ENCODE data around the gene ZNF629. TPM values are rescaled to one million over a fixed set of nuclear protein-coding genes. Genes with fewer than 3 reads are reported as not detected.

The ZNF629 gene
- total RNA-seq, 1 donor from 2014 or later: 35.5 TPM

DNA sequence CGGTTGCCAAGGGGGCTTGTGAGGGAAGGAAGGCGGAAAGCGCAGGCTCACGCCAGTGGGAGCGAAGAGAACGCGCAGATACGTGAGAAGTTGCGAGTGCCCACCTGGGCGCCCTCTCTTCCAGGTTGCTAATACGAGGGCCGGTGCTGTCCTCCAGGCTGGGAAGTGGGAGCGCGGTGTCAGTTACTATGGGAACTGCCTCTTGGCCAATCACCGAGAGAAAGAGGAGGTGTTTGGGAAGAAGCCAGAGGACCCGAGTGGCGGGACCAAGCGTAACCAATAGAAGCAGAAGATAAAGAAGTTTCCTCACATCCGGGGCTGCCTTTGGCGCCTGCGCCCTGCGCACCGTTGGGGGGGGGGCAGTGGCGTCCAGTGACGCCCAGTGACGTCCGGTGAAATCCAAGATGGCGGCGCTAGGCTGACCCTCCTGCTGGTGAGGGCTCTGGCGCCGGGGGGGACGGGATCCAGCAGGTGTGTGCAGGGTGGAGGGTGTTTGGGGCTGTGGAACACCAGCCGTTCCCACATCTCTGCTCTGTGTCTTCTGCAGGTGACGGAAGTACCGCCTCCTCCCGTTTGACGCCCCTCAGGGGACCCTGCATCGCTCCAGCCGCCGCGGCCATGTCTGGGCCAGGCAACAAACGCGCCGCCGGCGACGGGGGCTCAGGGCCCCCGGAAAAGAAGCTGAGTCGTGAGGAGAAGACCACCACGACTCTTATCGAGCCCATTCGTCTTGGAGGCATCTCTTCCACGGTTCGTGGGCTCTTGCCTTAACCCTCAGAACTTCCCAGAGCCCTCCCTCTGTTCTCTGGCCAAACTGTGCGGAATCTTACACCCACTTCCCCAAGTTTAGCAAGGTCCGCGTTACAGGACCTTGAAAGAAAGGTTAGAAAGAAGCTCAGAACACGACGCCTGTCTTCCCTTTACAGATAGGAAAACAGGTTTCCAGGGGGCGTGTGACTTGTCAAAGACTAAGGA lies 24.8 kb downstream of the ZNF629 start, which contains the start of the genes CFAP119 and RNF40:
Gene CFAP119 (minus strand): TSS at position 135 of the 975 bp plus-strand sequence. CDS start 314 bp downstream, outside the sequence.
Gene RNF40 (plus strand): TSS at position 395 of the 975 bp plus-strand sequence. CDS start 224 bp downstream, at position 619.
- Mint-ChIP-seq H3K4me3 (peak within 1 kb of the TSS; percentile 96), H3K4me1 (ENCODE audit: unreplicated experiment) (peaks cover 17% of the 10 kb centered on the region), H3K27me3 (no peaks in the 10 kb centered on the region), H3K36me3 (peaks cover 8% of the 10 kb centered on the region), H3K27ac (peak within 1 kb of the TSS; percentile 92), H3K9me3 (no peaks in the 10 kb centered on the region)
- DNase-seq (ENCODE audit: extremely low spot score, unreplicated experiment): peak; percentile 98
- TF ChIP-seq, protein P1, sequence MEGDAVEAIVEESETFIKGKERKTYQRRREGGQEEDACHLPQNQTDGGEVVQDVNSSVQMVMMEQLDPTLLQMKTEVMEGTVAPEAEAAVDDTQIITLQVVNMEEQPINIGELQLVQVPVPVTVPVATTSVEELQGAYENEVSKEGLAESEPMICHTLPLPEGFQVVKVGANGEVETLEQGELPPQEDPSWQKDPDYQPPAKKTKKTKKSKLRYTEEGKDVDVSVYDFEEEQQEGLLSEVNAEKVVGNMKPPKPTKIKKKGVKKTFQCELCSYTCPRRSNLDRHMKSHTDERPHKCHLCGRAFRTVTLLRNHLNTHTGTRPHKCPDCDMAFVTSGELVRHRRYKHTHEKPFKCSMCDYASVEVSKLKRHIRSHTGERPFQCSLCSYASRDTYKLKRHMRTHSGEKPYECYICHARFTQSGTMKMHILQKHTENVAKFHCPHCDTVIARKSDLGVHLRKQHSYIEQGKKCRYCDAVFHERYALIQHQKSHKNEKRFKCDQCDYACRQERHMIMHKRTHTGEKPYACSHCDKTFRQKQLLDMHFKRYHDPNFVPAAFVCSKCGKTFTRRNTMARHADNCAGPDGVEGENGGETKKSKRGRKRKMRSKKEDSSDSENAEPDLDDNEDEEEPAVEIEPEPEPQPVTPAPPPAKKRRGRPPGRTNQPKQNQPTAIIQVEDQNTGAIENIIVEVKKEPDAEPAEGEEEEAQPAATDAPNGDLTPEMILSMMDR (conservative IDR thresholded peaks at IDR 0.05): no peak

DNA sequence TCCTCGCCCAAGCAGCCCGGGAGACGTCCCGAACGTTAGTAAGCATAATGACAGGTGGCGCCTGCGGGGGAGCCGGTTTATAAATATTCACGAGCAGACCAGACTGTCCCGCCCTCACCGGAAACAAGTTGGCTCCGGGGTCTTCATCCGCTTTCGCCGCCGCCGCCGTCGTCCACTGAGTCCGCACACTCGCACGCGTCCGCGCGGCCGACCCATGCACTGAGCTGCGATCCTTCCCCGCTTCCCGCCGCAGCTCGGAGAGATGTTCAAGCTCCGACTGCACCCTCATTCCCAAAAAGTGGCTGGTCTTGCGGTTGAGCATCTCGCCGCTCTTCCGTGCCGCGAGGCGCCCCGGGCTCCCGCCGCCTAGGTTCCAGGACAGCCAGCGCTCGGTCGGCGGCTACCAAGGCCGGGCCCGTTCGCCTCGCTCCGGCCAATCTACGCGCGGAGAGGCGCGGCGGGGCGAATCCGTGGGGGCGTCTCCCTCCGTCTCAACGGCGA lies 25.5 kb downstream of the ZNF629 start:
- Mint-ChIP-seq H3K9me3 (no peaks in the 10 kb centered on the region), H3K36me3 (peaks cover 4% of the 10 kb centered on the region), H3K27ac (peak overlapping the region; percentile 92)

DNA sequence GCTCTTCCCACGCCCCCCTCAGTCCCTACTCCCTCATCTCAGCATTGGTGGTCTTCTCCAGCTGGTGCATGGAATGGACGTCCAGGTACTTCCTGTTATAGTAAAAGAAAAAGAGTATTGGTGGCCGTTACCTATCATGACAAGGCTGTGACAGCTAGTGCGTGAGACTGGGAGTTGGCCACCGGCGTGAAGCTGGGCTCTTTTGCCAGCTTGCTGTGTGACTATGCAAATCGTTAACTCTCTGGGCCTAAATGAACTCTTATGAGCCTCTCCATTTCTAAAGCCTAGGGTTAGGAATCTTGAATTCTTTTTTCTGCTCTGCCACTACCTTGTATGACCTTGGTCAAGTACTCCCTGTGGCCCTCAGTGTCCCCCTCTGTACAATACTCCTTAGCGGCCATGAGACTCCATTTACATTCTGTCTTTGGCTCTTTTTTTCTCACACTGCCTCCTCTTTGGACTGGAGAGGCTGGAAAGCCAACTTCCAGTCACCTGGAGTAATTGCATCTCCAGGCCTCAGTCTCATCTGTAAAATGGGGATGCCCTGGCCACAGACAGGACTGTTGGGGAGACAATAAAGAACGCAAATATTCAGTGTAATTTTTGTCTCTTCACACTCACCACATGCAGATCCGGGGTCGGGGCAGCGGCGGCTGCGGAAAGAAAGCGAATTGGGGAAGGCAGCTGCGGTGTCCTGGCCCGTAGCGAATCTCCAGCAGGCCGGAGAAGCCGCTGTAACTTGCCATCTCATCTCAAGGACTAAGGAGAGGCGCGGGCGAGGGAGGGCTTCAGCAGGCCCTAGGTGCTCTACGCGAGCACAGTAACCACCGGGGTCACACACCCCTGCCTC lies 26.2 kb downstream of the ZNF629 start:
- H3K9me3 Mint-ChIP-seq: no peaks in the 10 kb centered on the region
- DNase-seq (ENCODE audit: extremely low spot score, unreplicated experiment): no peak
- TF ChIP-seq, protein P1 (conservative IDR thresholded peaks at IDR 0.05): no peak
- H3K4me3 Mint-ChIP-seq: peak overlapping the region; percentile 96
- peaks cover 17% of the 10 kb centered on the region for H3K4me1 Mint-ChIP-seq (ENCODE audit: unreplicated experiment)
- H3K27ac Mint-ChIP-seq: peak overlapping the region; percentile 92
- no peaks in the 10 kb centered on the region for H3K27me3 Mint-ChIP-seq
- H3K36me3 Mint-ChIP-seq: peaks cover 6% of the 10 kb centered on the region

More for the DNA sequence above, 25.5 kb downstream of the ZNF629 start:
- H3K4me3 Mint-ChIP-seq: peak overlapping the region; percentile 96
- H3K27me3 Mint-ChIP-seq: no peaks in the 10 kb centered on the region
- peaks cover 17% of the 10 kb centered on the region for H3K4me1 Mint-ChIP-seq (ENCODE audit: unreplicated experiment)
- no peak for DNase-seq (ENCODE audit: extremely low spot score, unreplicated experiment)
- TF ChIP-seq, protein P1 (conservative IDR thresholded peaks at IDR 0.05): no peak

DNA sequence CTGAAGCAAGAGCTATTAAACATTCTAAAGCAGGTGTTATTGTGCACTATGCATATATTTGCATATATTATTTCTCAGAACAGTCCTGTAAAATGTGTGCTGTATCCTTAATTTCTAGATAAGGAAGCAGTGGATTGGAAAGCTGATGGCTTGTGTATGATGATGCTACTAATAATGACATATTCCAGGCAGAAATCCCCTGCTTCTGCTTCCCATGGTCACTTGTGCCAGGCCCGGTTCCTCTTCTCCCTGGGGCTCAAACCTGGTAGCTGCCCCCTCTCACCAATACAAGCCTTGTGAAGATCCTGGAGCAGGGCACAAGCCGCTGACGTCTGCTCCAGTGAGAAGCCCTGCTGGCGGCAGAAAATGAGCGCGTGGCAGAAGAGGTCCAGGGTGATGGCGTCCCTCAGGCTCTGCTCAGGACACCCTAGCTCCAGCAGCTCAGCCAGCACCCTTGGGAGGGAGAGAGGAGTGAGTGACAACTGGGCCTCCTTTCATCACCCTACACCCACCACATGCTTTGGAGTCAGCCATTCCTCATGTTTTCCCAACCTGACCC lies 26.9 kb downstream of the ZNF629 start:
- Mint-ChIP-seq H3K36me3 (peaks cover 3% of the 10 kb centered on the region), H3K4me1 (ENCODE audit: unreplicated experiment) (peaks cover 17% of the 10 kb centered on the region), H3K27me3 (no peaks in the 10 kb centered on the region), H3K4me3 (peak overlapping the region; percentile 96), H3K9me3 (no peaks in the 10 kb centered on the region), H3K27ac (peak overlapping the region; percentile 92)
- no peak for DNase-seq (ENCODE audit: extremely low spot score, unreplicated experiment)
- TF ChIP-seq, protein P1 (conservative IDR thresholded peaks at IDR 0.05): no peak

DNA sequence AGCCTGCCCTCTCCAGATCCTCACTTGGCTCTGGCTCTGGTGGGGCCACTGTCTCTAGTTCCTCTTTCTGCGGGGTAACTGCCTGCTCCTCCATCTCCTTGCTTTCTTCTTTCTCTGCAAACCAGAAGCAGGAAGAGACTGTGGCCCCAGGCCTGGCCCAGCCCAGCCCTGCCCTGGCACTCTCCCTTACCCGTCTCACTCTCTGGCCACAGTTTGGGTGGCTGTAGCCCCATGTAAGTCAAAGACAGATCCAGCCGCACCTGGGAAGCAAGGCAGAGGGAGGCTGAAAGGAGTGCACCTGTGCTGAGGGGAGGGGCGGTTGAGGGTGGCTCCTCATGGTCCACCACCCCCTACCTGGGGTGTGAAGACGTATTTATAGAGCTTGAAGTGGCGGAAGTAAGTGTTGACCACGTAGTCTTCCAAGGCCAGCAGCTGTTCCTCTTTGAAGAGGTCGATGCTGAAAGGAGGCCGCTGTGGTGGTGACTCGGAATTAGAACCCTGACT lies 28.0 kb downstream of the ZNF629 start:
- peak overlapping the region; percentile 47 for H3K4me3 Mint-ChIP-seq
- peaks cover 3% of the 10 kb centered on the region for H3K36me3 Mint-ChIP-seq
- DNase-seq (ENCODE audit: extremely low spot score, unreplicated experiment): no peak
- H3K9me3 Mint-ChIP-seq: no peaks in the 10 kb centered on the region
- no peak overlapping the region for H3K27ac Mint-ChIP-seq
- peaks cover 17% of the 10 kb centered on the region for H3K4me1 Mint-ChIP-seq (ENCODE audit: unreplicated experiment)
- TF ChIP-seq, protein P1 (conservative IDR thresholded peaks at IDR 0.05): no peak
- no peaks in the 10 kb centered on the region for H3K27me3 Mint-ChIP-seq

Measured in type B pancreatic cell (in vitro differentiated cells).